GM23338 (cell line): ENCODE measurements around the gene CYP51A1. TPM values are rescaled to one million over a fixed set of nuclear protein-coding genes. Genes with fewer than 3 reads are reported as not detected.
"Not testable (repeated sequence)": the region's sequence is repeated elsewhere in the genome, so short reads cannot be mapped to it uniquely, and the experiment has no call there.

Experiments
- ATAC-seq: fragments of 200-7000 bp; cut with Tn5 transposase; 3 replicates; pipeline ENCODE4 v1.9.1; 2020
- DNase-seq: peaks from one replicate; pipeline ENCODE4 v3.0.0-alpha.2; 2015; ENCODE audit warnings: low spot score
- H2AFZ ChIP-seq: fragments of 200-600 bp; sonication (generic); 2 replicates; pipeline ENCODE4 v1.8.0; 2016; ENCODE audit warnings: antibody characterized with exemption, mild to moderate bottlenecking, moderate library complexity
- H3F3A ChIP-seq: fragments of 200-600 bp; sonication (generic); replicated peaks from 2 replicates; pipeline ENCODE4 v1.8.0; 2017; ENCODE audit warnings: antibody characterized with exemption, mixed run types, low read depth
- H3K27ac ChIP-seq: fragments of 200-600 bp; sonication (generic); 2 replicates; pipeline ENCODE4 v1.6.1; 2016; ENCODE audit warnings: low read depth
- H3K27me3 ChIP-seq: fragments of 200-600 bp; sonication (generic); 2 replicates; pipeline ENCODE4 v1.8.0; 2016; ENCODE audit warnings: mild to moderate bottlenecking, mixed run types, moderate library complexity; ENCODE audit not compliant: insufficient read depth
- H3K36me3 ChIP-seq: fragments of 200-600 bp; sonication (generic); 2 replicates; pipeline ENCODE4 v1.8.0; 2016; ENCODE audit warnings: mild to moderate bottlenecking; ENCODE audit not compliant: insufficient read depth
- H3K4me1 ChIP-seq: fragments of 200-600 bp; sonication (generic); 2 replicates; pipeline ENCODE4 v1.8.0; 2016; ENCODE audit warnings: mild to moderate bottlenecking, moderate library complexity; ENCODE audit not compliant: insufficient read depth
- H3K4me2 ChIP-seq: fragments of 200-600 bp; sonication (generic); 2 replicates; pipeline ENCODE4 v1.7.1; 2017; ENCODE audit warnings: mixed run types
- H3K4me3 ChIP-seq: fragments of 200-600 bp; sonication (generic); 2 replicates; pipeline ENCODE4 v1.6.1; 2016; ENCODE audit warnings: mixed run types
- H3K79me2 ChIP-seq: fragments of 200-600 bp; sonication (generic); replicated peaks from 2 replicates; pipeline ENCODE4 v1.8.0; 2017; ENCODE audit warnings: mild to moderate bottlenecking; ENCODE audit not compliant: insufficient read depth
- H3K9me2 ChIP-seq: fragments of 200-600 bp; sonication (generic); 2 replicates; pipeline ENCODE4 v1.8.0; 2017; ENCODE audit not compliant: insufficient read depth
- H4K20me1 ChIP-seq: fragments of 200-600 bp; sonication (generic); replicated peaks from 2 replicates; pipeline ENCODE4 v1.8.0; 2017; ENCODE audit warnings: mild to moderate bottlenecking; ENCODE audit not compliant: insufficient read depth
- H3K27ac Mint-ChIP-seq: 2 replicates; pipeline ENCODE4 v1.8.0; 2020; ENCODE audit warnings: inconsistent platforms, mild to moderate bottlenecking, moderate library complexity, mixed read lengths
- H3K27me3 Mint-ChIP-seq: 3 replicates; pipeline ENCODE4 v1.8.0; 2022; ENCODE audit warnings: low read depth, mild to moderate bottlenecking, moderate library complexity, mixed read lengths, inconsistent platforms; ENCODE audit not compliant: insufficient read depth, poor library complexity
- H3K36me3 Mint-ChIP-seq: 3 replicates; pipeline ENCODE4 v1.8.0; 2021; ENCODE audit warnings: low read depth, mild to moderate bottlenecking, inconsistent platforms, moderate library complexity, mixed read lengths
- H3K4me1 Mint-ChIP-seq: 3 replicates; pipeline ENCODE4 v1.8.0; 2020; ENCODE audit warnings: mild to moderate bottlenecking, inconsistent platforms, mixed read lengths
- H3K4me3 Mint-ChIP-seq: 3 replicates; pipeline ENCODE4 v1.8.0; 2021; ENCODE audit warnings: moderate library complexity, mild to moderate bottlenecking, inconsistent platforms, mixed read lengths
- H3K9me3 Mint-ChIP-seq: 3 replicates; pipeline ENCODE4 v1.8.0; 2020; ENCODE audit warnings: moderate library complexity, mild to moderate bottlenecking, inconsistent platforms, mixed read lengths
- CREB1 ChIP-seq: fragments of 250-450 bp; sonication (Bioruptor Pico); IDR thresholded peaks from 2 replicates; pipeline ENCODE4 v1.5.0; 2020; ENCODE audit warnings: low read depth, mild to moderate bottlenecking, moderate library complexity
- EZH2 ChIP-seq: fragments of 200-600 bp; sonication (generic); IDR thresholded peaks from one replicate; pipeline ENCODE4 v1.8.0; 2017; ENCODE audit warnings: antibody characterized with exemption, mild to moderate bottlenecking, low read depth; ENCODE audit not compliant: unreplicated experiment
- EZH2phosphoT487 ChIP-seq: fragments of 200-600 bp; sonication (generic); IDR thresholded peaks from one replicate; pipeline ENCODE4 v1.8.1; 2018; ENCODE audit warnings: antibody characterized with exemption; ENCODE audit not compliant: unreplicated experiment
- JUNB ChIP-seq: IDR thresholded peaks from one replicate; pipeline ENCODE4 v1.6.1; 2016; ENCODE audit warnings: antibody characterized with exemption; ENCODE audit not compliant: unreplicated experiment
- POLR2AphosphoS5 ChIP-seq: IDR thresholded peaks from 2 replicates; pipeline ENCODE4 v1.6.1; 2016; ENCODE audit warnings: antibody characterized with exemption, low read depth
- STAT1 ChIP-seq: IDR thresholded peaks from one replicate; pipeline ENCODE4 v1.6.1; 2016; ENCODE audit warnings: antibody characterized with exemption; ENCODE audit not compliant: unreplicated experiment
- ZNF114 ChIP-seq: fragments of 250-450 bp; sonication (Bioruptor Pico); IDR thresholded peaks from 2 replicates; pipeline ENCODE4 v1.5.0; 2020; ENCODE audit warnings: mild to moderate bottlenecking, moderate library complexity
- ZNF331 ChIP-seq: fragments of 250-450 bp; sonication (Bioruptor Pico); IDR thresholded peaks from 2 replicates; pipeline ENCODE4 v1.5.0; 2020; ENCODE audit warnings: low read depth, mild to moderate bottlenecking, moderate library complexity
- polyA plus RNA-seq: library from polyadenylated mRNA; unstranded; fragments of >200 nt; fragmentation: Nextera tagmentation; extraction: Ambion mirVana; gene quantifications from 2 replicates; pipeline ENCODE4 v1.2.1, GENCODE V29; 2016
- total RNA-seq: library from RNA; depleted of rRNA; stranded (reverse); fragments of >200 nt; shearing (Covaris generic); gene quantifications from 2 replicates; pipeline ENCODE4 v1.2.3, GENCODE V29; 2014
- TF ChIP-seq, protein P1 (sequence below): IDR thresholded peaks from 2 replicates; pipeline ENCODE4 v1.6.1; 2016; ENCODE audit warnings: antibody characterized with exemption
- TF ChIP-seq, protein P2 (sequence below), 2 experiments: fragments of 200-600 bp in 1 of 2; sonication (generic) in 1 of 2; conservative IDR thresholded peaks; 2 replicates each; pipeline versions ENCODE4 v1.5.1 to v1.6.1; 2016 to 2017; ENCODE audit warnings: antibody characterized with exemption in 2 of 2, low read depth in 2 of 2, mild to moderate bottlenecking in 2 of 2, moderate library complexity in 1 of 2
- TF ChIP-seq, protein P3 (sequence below): fragments of 250-450 bp; sonication (Bioruptor Pico); IDR thresholded peaks from 2 replicates; pipeline ENCODE4 v1.5.0; 2020; ENCODE audit warnings: mild to moderate bottlenecking, moderate library complexity

Gene CYP51A1
- total and polyA plus RNA-seq, 2 experiments from 2014 or later = 65.6 to 163 TPM

DNA sequence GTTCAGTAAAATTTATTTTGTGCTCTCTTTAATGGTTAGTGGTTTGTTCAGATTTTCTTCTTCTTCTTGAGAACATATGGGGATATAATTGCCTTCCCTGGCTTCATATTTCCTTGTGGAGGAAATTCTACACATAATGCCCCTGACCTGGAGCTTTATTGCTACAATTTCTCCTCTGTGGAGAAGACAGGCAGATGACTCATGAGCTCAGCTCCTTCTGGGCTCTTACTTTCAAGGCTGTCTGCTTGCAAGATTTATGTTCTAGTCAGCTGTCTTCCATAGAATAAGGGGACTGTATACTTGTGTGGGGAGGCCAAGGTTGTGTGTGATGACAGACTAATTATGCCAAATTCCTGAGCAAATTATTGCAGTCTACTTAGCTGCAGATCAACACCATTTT, 43.1 kb upstream of the CYP51A1 start (continued):
- no peak for TF ChIP-seq EZH2phosphoT487
- no peak for TF ChIP-seq JUNB
- TF ChIP-seq EZH2 = no peak
- no peak for TF ChIP-seq ZNF331 (CRISPR knock-in tag)
- TF ChIP-seq, protein P1, sequence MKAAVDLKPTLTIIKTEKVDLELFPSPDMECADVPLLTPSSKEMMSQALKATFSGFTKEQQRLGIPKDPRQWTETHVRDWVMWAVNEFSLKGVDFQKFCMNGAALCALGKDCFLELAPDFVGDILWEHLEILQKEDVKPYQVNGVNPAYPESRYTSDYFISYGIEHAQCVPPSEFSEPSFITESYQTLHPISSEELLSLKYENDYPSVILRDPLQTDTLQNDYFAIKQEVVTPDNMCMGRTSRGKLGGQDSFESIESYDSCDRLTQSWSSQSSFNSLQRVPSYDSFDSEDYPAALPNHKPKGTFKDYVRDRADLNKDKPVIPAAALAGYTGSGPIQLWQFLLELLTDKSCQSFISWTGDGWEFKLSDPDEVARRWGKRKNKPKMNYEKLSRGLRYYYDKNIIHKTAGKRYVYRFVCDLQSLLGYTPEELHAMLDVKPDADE = no peak
- TF ChIP-seq, protein P2, sequence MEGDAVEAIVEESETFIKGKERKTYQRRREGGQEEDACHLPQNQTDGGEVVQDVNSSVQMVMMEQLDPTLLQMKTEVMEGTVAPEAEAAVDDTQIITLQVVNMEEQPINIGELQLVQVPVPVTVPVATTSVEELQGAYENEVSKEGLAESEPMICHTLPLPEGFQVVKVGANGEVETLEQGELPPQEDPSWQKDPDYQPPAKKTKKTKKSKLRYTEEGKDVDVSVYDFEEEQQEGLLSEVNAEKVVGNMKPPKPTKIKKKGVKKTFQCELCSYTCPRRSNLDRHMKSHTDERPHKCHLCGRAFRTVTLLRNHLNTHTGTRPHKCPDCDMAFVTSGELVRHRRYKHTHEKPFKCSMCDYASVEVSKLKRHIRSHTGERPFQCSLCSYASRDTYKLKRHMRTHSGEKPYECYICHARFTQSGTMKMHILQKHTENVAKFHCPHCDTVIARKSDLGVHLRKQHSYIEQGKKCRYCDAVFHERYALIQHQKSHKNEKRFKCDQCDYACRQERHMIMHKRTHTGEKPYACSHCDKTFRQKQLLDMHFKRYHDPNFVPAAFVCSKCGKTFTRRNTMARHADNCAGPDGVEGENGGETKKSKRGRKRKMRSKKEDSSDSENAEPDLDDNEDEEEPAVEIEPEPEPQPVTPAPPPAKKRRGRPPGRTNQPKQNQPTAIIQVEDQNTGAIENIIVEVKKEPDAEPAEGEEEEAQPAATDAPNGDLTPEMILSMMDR (conservative IDR thresholded peaks at IDR 0.05; ENCODE audit: low read depth in 2 of 2) = no peak
- no peak for TF ChIP-seq CREB1 (CRISPR knock-in tag)

DNA sequence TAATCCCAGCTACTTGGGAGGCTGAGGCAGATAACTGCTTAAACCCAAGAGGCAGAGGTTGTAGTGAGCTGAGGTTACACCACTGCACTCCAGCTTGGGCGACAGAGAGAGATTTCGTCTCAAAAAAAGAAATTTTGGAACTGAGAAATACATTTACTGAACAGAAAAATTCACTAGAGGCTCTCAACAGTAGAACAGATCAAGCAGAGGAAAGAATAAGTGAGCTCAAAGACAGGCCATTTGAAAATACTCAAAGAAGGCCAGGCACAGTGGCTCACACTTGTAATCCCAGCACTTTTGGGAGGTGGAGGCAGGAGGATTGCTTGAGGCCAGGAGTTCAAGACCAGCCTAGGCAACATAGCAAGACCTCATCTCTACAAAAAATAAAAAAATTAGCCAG, 35.3 kb upstream of the CYP51A1 start:
- not testable (repeated sequence) for H3K4me3 Mint-ChIP-seq, H4K20me1 ChIP-seq, H3K36me3 Mint-ChIP-seq, H3K9me3 Mint-ChIP-seq, H3K4me2 ChIP-seq, H3K79me2 ChIP-seq, H3K27ac ChIP-seq, H3K9me2 ChIP-seq, H3K27ac Mint-ChIP-seq, H3K27me3 Mint-ChIP-seq, H3K4me1 ChIP-seq, H3K36me3 ChIP-seq, H3K4me3 ChIP-seq, H2AFZ ChIP-seq, H3F3A ChIP-seq, H3K27me3 ChIP-seq, H3K4me1 Mint-ChIP-seq, ATAC-seq, DNase-seq

DNA sequence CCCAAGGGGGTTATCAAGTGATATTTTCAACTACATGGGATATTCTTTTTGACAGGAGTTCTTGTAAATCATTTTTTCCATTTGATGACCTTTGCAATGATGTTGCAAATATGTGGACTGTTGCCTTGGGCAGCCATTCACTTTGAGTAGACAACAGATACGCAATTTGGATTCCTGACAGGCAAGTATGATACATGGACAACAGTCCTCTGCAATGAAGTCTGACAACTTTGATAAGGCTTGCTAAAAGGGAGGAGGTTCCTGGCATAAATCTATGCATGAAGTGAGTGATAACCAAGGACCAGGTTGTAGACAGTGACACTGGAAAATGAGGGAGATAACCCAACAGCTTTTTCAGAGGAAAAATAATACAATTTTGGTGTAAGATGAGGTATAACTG, 27.0 kb upstream of the CYP51A1 start:
- no peak overlapping the region for H3K4me3 Mint-ChIP-seq
- ATAC-seq (no peak), DNase-seq (no peak)
- H3K27me3 Mint-ChIP-seq = no peaks in the 10 kb centered on the region
- H2AFZ ChIP-seq = no peak overlapping the region
- H3K27me3 ChIP-seq = no peaks in the 10 kb centered on the region
- no peaks in the 10 kb centered on the region for H3K36me3 ChIP-seq
- no peak overlapping the region for H3K27ac Mint-ChIP-seq
- no peak overlapping the region for H3K27ac ChIP-seq
- H3K4me1 ChIP-seq = no peaks in the 10 kb centered on the region
- H4K20me1 ChIP-seq = no peaks in the 10 kb centered on the region
- no peaks in the 10 kb centered on the region for H3F3A ChIP-seq
- H3K4me3 ChIP-seq = no peak overlapping the region
- no peaks in the 10 kb centered on the region for H3K36me3 Mint-ChIP-seq
- H3K9me3 Mint-ChIP-seq = no peaks in the 10 kb centered on the region
- H3K9me2 ChIP-seq = no peaks in the 10 kb centered on the region
- no peaks in the 10 kb centered on the region for H3K4me1 Mint-ChIP-seq
- no peak overlapping the region for H3K4me2 ChIP-seq
- no peaks in the 10 kb centered on the region for H3K79me2 ChIP-seq
- TF ChIP-seq POLR2AphosphoS5 (no peak), STAT1 (no peak), ZNF114 (no peak), EZH2 (no peak)
- TF ChIP-seq, protein P3, sequence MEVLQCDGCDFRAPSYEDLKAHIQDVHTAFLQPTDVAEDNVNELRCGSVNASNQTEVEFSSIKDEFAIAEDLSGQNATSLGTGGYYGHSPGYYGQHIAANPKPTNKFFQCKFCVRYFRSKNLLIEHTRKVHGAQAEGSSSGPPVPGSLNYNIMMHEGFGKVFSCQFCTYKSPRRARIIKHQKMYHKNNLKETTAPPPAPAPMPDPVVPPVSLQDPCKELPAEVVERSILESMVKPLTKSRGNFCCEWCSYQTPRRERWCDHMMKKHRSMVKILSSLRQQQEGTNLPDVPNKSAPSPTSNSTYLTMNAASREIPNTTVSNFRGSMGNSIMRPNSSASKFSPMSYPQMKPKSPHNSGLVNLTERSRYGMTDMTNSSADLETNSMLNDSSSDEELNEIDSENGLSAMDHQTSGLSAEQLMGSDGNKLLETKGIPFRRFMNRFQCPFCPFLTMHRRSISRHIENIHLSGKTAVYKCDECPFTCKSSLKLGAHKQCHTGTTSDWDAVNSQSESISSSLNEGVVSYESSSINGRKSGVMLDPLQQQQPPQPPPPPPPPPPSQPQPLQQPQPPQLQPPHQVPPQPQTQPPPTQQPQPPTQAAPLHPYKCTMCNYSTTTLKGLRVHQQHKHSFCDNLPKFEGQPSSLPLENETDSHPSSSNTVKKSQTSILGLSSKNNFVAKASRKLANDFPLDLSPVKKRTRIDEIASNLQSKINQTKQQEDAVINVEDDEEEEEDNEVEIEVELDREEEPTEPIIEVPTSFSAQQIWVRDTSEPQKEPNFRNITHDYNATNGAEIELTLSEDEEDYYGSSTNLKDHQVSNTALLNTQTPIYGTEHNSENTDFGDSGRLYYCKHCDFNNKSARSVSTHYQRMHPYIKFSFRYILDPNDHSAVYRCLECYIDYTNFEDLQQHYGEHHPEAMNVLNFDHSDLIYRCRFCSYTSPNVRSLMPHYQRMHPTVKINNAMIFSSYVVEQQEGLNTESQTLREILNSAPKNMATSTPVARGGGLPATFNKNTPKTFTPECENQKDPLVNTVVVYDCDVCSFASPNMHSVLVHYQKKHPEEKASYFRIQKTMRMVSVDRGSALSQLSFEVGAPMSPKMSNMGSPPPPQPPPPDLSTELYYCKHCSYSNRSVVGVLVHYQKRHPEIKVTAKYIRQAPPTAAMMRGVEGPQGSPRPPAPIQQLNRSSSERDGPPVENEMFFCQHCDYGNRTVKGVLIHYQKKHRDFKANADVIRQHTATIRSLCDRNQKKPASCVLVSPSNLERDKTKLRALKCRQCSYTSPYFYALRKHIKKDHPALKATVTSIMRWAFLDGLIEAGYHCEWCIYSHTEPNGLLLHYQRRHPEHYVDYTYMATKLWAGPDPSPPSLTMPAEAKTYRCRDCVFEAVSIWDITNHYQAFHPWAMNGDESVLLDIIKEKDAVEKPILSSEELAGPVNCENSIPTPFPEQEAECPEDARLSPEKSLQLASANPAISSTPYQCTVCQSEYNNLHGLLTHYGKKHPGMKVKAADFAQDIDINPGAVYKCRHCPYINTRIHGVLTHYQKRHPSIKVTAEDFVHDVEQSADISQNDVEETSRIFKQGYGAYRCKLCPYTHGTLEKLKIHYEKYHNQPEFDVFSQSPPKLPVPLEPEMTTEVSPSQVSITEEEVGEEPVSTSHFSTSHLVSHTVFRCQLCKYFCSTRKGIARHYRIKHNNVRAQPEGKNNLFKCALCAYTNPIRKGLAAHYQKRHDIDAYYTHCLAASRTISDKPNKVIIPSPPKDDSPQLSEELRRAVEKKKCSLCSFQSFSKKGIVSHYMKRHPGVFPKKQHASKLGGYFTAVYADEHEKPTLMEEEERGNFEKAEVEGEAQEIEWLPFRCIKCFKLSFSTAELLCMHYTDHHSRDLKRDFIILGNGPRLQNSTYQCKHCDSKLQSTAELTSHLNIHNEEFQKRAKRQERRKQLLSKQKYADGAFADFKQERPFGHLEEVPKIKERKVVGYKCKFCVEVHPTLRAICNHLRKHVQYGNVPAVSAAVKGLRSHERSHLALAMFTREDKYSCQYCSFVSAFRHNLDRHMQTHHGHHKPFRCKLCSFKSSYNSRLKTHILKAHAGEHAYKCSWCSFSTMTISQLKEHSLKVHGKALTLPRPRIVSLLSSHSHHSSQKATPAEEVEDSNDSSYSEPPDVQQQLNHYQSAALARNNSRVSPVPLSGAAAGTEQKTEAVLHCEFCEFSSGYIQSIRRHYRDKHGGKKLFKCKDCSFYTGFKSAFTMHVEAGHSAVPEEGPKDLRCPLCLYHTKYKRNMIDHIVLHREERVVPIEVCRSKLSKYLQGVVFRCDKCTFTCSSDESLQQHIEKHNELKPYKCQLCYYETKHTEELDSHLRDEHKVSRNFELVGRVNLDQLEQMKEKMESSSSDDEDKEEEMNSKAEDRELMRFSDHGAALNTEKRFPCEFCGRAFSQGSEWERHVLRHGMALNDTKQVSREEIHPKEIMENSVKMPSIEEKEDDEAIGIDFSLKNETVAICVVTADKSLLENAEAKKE (CRISPR knock-in tag) = no peak
